Activated CD8-positive, alpha-beta T cell treated with anti-CD3 and anti-CD28 coated beads for 36 hours (primary cell): ENCODE measurements around the gene TIMM17B. TPM values are rescaled to one million over a fixed set of nuclear protein-coding genes. Genes with fewer than 3 reads are reported as not detected.

ENCODE experiments used
- ATAC-seq: fragments of 200-7000 bp; cut with Tn5 transposase; one replicate; pipeline ENCODE4 v1.10.0; 2021; ENCODE audit warnings: mild to moderate bottlenecking, moderate library complexity
- CTCF ChIA-PET: fragments of 350-600 bp; sonication (Branson Sonifier 250); formaldehyde crosslinking; loops from one replicate; lab custom pipeline; 2021; ENCODE audit warnings: antibody characterized with exemption; lab: Charles Lee
- POLR2A ChIA-PET: fragments of 350-600 bp; sonication (Branson Sonifier 250); formaldehyde crosslinking; loops from one replicate; lab custom pipeline; 2021; ENCODE audit warnings: antibody characterized with exemption; lab: Charles Lee
- DNase-seq: peaks from one replicate; pipeline ENCODE4 v3.0.0-alpha.2; 2020
- H3K27ac Mint-ChIP-seq: one replicate; pipeline ENCODE4 v1.8.0; 2021; ENCODE audit warnings: mild to moderate bottlenecking, mixed read lengths
- H3K27me3 Mint-ChIP-seq: one replicate; pipeline ENCODE4 v1.8.0; 2021; ENCODE audit warnings: mixed read lengths
- H3K36me3 Mint-ChIP-seq: one replicate; pipeline ENCODE4 v1.8.0; 2021; ENCODE audit warnings: low read depth, mixed read lengths
- H3K4me1 Mint-ChIP-seq: one replicate; pipeline ENCODE4 v1.8.0; 2021; ENCODE audit warnings: low read depth, mixed read lengths
- H3K4me3 Mint-ChIP-seq: one replicate; pipeline ENCODE4 v1.8.0; 2021; ENCODE audit warnings: mild to moderate bottlenecking, moderate library complexity, mixed read lengths
- H3K9me3 Mint-ChIP-seq: one replicate; pipeline ENCODE4 v1.8.0; 2021; ENCODE audit warnings: mixed read lengths
- CTCF ChIP-seq: fragments of 200-600 bp; IDR thresholded peaks from one replicate; pipeline ENCODE4 v1.8.0; 2022; ENCODE audit warnings: antibody characterized with exemption, mild to moderate bottlenecking
- intact Hi-C: fragments of 100-400 bp; cut with micrococcal nuclease; formaldehyde crosslinking; loops from one replicate; pipeline ENCODE4 v1.10.0; 2022
- total RNA-seq, 2 experiments: library from RNA; stranded (reverse); gene quantifications; one replicate each; pipeline ENCODE4 v1.2.3, GENCODE V29; 2021

TIMM17B gene
- 10 to 100 TPM; 50.1 to 52.2 TPM for total RNA-seq

DNA sequence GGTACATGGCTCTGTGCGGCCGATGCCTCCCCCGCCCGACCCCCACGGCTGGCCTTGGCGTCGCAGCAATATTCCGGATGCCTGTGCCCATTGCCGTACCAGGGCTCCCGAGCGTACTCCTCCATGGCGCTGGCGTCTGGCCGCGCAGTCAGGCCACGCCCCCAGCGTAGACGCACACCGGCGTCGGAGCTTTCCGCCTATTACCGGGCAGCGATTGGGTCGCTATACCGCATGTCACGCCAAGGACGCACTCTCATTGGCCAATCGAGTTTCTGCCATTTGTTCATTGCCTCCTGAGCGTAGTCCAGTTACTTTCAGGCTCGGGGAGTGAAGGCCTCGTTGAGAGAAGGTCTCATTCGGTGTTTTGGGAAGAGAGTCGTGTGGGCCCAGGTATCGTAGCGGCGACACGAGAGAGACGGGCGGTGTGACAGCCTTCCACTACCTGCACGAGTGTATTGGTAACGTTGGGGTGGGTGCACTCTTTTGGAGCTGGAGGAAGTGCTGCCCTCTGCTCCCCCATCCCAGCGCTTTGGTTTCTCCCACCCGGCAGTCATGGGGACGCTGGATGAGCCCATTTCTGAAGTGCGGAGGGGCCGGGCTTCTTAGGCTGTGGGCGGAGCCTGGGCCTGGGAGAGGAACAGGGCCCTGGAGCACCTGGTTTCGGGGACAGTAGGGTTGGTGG lies at the start of gene TIMM17B, which contains the start of gene PQBP1:
TIMM17B (minus strand) TSS at position 144 of the 682 bp plus-strand sequence; CDS start at position 125, 19 bp downstream.
PQBP1 (plus strand) TSS at position 306 of the 682 bp plus-strand sequence. CDS start 580 bp downstream, outside the sequence.
- Mint-ChIP-seq H3K9me3 (no peaks in the 10 kb centered on the region), H3K27ac (peak within 1 kb of the TSS; percentile 96), H3K4me3 (peak within 1 kb of the TSS; percentile 84), H3K4me1 (peaks cover 28% of the 10 kb centered on the region), H3K27me3 (no peaks in the 10 kb centered on the region), H3K36me3 (peaks cover 17% of the 10 kb centered on the region)
- ATAC-seq (peak; percentile 91), DNase-seq (peak; percentile 91)
- no peak for TF ChIP-seq CTCF
- POLR2A ChIA-PET: interaction anchor here (0.7 to 2.1 kb wide), 12 partner anchors 9 to 261 kb away, joined by 3 to 15 read pairs (median 4); partner anchors contain the start of gene SLC35A2
- intact Hi-C loops: no loop called here
- CTCF ChIA-PET: interaction anchor here (0.6 to 1.6 kb wide), 5 partner anchors 40 to 266 kb away, joined by 3 to 6 read pairs (median 4); no protein-coding TSS in a partner anchor

DNA sequence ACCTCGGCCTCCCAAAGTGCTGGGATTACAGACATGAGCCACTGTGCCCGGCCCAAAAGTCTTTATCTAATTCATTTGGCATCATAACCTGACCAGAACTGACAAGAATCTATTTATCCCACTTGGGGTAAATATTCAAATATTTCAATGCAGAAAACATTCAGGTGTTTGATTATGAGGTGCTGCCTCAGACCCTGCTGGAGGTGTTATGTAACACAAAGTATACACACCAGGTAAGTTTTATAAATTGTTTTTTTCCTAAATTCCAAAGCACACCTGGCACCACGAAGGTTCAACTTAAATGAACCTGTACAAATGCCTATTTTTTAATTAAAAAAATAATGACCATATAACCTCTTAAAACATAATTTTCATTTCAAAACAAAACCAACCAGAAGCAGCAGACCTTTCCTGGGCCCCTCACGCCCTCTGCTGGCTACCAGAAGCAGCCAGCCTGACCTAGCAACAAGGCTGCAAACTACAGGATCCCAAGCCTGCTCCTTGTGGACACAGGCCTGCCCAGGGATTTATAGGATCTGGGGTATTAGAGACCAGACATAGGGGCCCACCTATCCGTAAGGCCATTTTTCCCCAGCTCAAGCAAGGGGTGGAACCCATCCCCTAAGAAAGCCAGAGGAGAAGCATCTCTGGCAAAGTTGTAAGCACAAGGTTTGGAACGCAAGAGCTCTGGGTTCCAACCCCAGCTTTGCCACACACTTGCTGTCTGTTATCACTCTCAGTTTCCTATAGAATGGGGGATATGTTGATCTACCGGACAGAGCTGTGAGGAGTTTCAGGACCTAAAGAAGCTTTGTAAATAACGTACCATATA lies 48.2 kb upstream of the TIMM17B start:
- DNase-seq (peak; percentile 67), ATAC-seq (peak; percentile 27)
- Mint-ChIP-seq H3K36me3 (peaks cover 31% of the 10 kb centered on the region), H3K4me1 (peaks cover 52% of the 10 kb centered on the region), H3K27me3 (no peaks in the 10 kb centered on the region), H3K27ac (peak overlapping the region; percentile 39), H3K4me3 (no peak overlapping the region), H3K9me3 (no peaks in the 10 kb centered on the region)
- ChIA-PET CTCF (interaction anchor here (0.6 to 1.8 kb wide), 13 partner anchors 9 to 474 kb away, joined by 3 to 18 read pairs (median 3); partner anchors contain the start of genes GRIPAP1, PQBP1 and TIMM17B), POLR2A (interaction anchor here (1.1 to 11.3 kb wide), 5 partner anchors 10 to 48 kb away, joined by 5 to 176 read pairs (median 8); partner anchors contain the start of genes OTUD5, PQBP1, SLC35A2 and TIMM17B)
- TF ChIP-seq CTCF: peak; percentile 69
- intact Hi-C loops: no loop called here

- ATAC-seq: no peak
- intact Hi-C loops: no loop called here
- peak overlapping the region; percentile 95 for H3K27ac Mint-ChIP-seq
Observed at GRCh38 chrX:48942895-48943294, 45.3 kb upstream of the TIMM17B start.

DNA sequence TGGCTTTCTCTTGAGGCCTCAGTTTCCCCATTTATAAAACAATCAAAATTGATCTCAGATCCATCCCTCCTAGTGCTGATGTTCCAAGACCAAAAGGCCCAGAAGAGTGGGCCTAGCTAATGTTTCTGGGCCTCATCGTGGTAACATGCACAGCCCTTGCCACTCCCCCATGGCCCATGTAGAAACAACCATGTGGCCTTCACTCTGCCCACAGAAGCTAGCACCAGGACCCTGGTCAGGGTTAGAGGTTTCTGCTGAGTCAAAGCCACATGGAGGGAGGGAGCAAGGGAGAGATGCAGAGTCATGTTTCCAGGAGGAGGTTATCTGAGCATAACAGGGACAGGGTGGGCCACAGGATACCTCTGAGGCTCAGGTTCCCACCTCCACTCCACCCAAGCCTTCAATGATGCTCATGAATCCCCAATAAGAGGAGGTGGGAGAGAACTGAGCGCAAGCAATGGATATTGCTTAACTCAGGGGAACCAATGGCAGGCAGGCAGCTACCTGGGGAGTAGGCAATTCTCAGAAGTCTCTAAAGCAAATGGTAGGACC lies 42.9 kb upstream of the TIMM17B start:
- Mint-ChIP-seq H3K4me3 (peak overlapping the region; percentile 68), H3K27ac (peak overlapping the region; percentile 95), H3K9me3 (no peaks in the 10 kb centered on the region), H3K27me3 (no peaks in the 10 kb centered on the region), H3K36me3 (peaks cover 51% of the 10 kb centered on the region), H3K4me1 (peaks cover 79% of the 10 kb centered on the region)
- ChIA-PET CTCF (interaction anchor here (0.8 to 1.1 kb wide), 2 partner anchors 49 to 103 kb away, joined by 3 to 4 read pairs; partner anchors contain the start of gene TFE3), POLR2A (interaction anchor here (0.7 to 11.3 kb wide), 7 partner anchors 11 to 43 kb away, joined by 3 to 176 read pairs (median 15); partner anchors contain the start of genes OTUD5, PIM2, PQBP1 and SLC35A2)
- no peak for TF ChIP-seq CTCF
- peak; percentile 47 for DNase-seq
- intact Hi-C loops: no loop called here
- no peak for ATAC-seq

More at GRCh38 chrX:48942895-48943294, 45.3 kb upstream of the TIMM17B start:
- H3K27me3 Mint-ChIP-seq: no peaks in the 10 kb centered on the region
- H3K4me1 Mint-ChIP-seq: peaks cover 73% of the 10 kb centered on the region
- POLR2A ChIA-PET: interaction anchor here (1.0 to 11.3 kb wide), 10 partner anchors 10 to 311 kb away, joined by 3 to 176 read pairs (median 7); partner anchors contain the start of genes OTUD5, PIM2, PQBP1 and SLC35A2
- peak overlapping the region; percentile 50 for H3K4me3 Mint-ChIP-seq
- TF ChIP-seq CTCF: no peak
- peaks cover 38% of the 10 kb centered on the region for H3K36me3 Mint-ChIP-seq
- no peaks in the 10 kb centered on the region for H3K9me3 Mint-ChIP-seq
- DNase-seq: no peak
- CTCF ChIA-PET: interaction anchor here (0.9 to 1.8 kb wide), 3 partner anchors 10 to 141 kb away, joined by 3 to 5 read pairs (median 3); partner anchors contain the start of gene HDAC6
